G401 (cell line): ENCODE data around the gene UTS2B. TPM values are rescaled to one million over a fixed set of nuclear protein-coding genes. Genes with fewer than 3 reads are reported as not detected.

ENCODE experiments used
- total RNA-seq: library from RNA; depleted of rRNA; stranded (reverse); fragments of >200 nt; shearing (Covaris generic); gene quantifications from 2 replicates; pipeline ENCODE4 v1.2.3, GENCODE V29; 2014; rRNA removed

The UTS2B gene
- total RNA-seq, 1 experiment from 2014 or later, result not detected

Other genes with a start within 250 kb of the UTS2B start
- gene OSTN, start 131.3 kb downstream of the UTS2B start, total RNA-seq, result not detected in 2 replicates
- 29.1 and 47.5 TPM in 2 replicates for gene CCDC50, start 1.1 kb downstream of the UTS2B start, total RNA-seq
- not detected in 2 replicates for gene PYDC2, start 130.6 kb upstream of the UTS2B start, total RNA-seq